CD14-positive monocyte (primary cell): Measurements from ENCODE around the gene TMEM94. TPM values are rescaled to one million over a fixed set of nuclear protein-coding genes. Genes with fewer than 3 reads are reported as not detected.

ENCODE experiments used
- DNase-seq, 3 donors: peaks; one replicate each; pipeline ENCODE4 v3.0.0-alpha.2; 2011 to 2022
- H2AFZ ChIP-seq: 2 replicates; pipeline ENCODE4 v1.6.0; 2012; ENCODE audit warnings: mild to moderate bottlenecking, low read depth, low read length, inconsistent platforms; ENCODE audit not compliant: insufficient read depth, poor library complexity, severe bottlenecking
- H3K27ac ChIP-seq, 2 donors: 1 replicate in 1 of 2; 2 replicates in 1 of 2; pipeline ENCODE4 v1.5.1; 2012 to 2013; ENCODE audit warnings: low read length in 2 of 2, control low read depth in 1 of 2, inconsistent platforms in 1 of 2, low read depth in 1 of 2, mild to moderate bottlenecking in 1 of 2
- H3K27me3 ChIP-seq, 2 donors: one replicate each; pipeline versions ENCODE4 v1.6.0 to v1.6.1; 2011 to 2013; ENCODE audit warnings: low read length in 2 of 2; ENCODE audit not compliant: control insufficient read depth in 2 of 2, insufficient read depth in 2 of 2
- H3K36me3 ChIP-seq, 2 donors: replicated peaks in 1 of 2; 1 replicate in 1 of 2; 2 replicates in 1 of 2; pipeline versions ENCODE4 v1.5.1 to v1.6.1; 2012 to 2013; ENCODE audit warnings: low read length in 2 of 2, control low read depth in 1 of 2, inconsistent platforms in 1 of 2, mild to moderate bottlenecking in 1 of 2; ENCODE audit not compliant: insufficient read depth in 2 of 2, control insufficient read depth in 1 of 2
- H3K4me1 ChIP-seq, 2 donors: 1 replicate in 1 of 2; 2 replicates in 1 of 2; pipeline versions ENCODE4 v1.5.1 to v1.6.1; 2012 to 2013; ENCODE audit warnings: low read length in 2 of 2, control low read depth in 1 of 2, inconsistent platforms in 1 of 2, mild to moderate bottlenecking in 1 of 2, moderate library complexity in 1 of 2; ENCODE audit not compliant: insufficient read depth in 2 of 2, control insufficient read depth in 1 of 2
- H3K4me2 ChIP-seq: replicated peaks from 2 replicates; pipeline ENCODE3; 2012; ENCODE audit warnings: low read length, moderate library complexity, mild to moderate bottlenecking; ENCODE audit not compliant: poor library complexity, severe bottlenecking; ENCODE audit errors: extremely low read depth
- H3K4me3 ChIP-seq, 3 experiments: fragments of 200-600 bp in 1 of 3; sonication (generic) in 1 of 3; replicated peaks in 1 of 3; 1 replicate in 2 of 3; 2 replicates in 1 of 3; pipeline ENCODE4 v1.5.1; 2011 to 2013; ENCODE audit warnings: low read length in 3 of 3, mild to moderate bottlenecking in 3 of 3, control low read depth in 2 of 3, low read depth in 2 of 3, inconsistent platforms in 1 of 3, moderate library complexity in 1 of 3
- H3K79me2 ChIP-seq: 2 replicates; pipeline ENCODE4 v1.6.0; 2012; ENCODE audit warnings: mild to moderate bottlenecking, control low read depth, inconsistent platforms, low read length, moderate library complexity; ENCODE audit not compliant: insufficient read depth
- H3K9ac ChIP-seq: 2 replicates; pipeline ENCODE4 v1.6.0; 2017; ENCODE audit warnings: low read length, mild to moderate bottlenecking; ENCODE audit not compliant: insufficient read depth, poor library complexity, severe bottlenecking
- H3K9me3 ChIP-seq, 2 donors: replicated peaks in 1 of 2; 1 replicate in 1 of 2; 2 replicates in 1 of 2; pipeline versions ENCODE4 v1.5.1 to v1.6.1; 2012 to 2013; ENCODE audit warnings: low read length in 2 of 2, control low read depth in 1 of 2; ENCODE audit not compliant: control insufficient read depth in 1 of 2, insufficient read depth in 1 of 2
- H4K20me1 ChIP-seq: 2 replicates; pipeline ENCODE4 v1.6.0; 2012; ENCODE audit warnings: mild to moderate bottlenecking, low read length, control low read depth, moderate library complexity; ENCODE audit not compliant: insufficient read depth
- H3K27ac Mint-ChIP-seq, 7 donors: one replicate each; pipeline ENCODE4 v1.8.0; 2020; ENCODE audit warnings: mild to moderate bottlenecking in 7 of 7, mixed read lengths in 7 of 7, moderate library complexity in 6 of 7, inconsistent platforms in 2 of 7
- H3K27me3 Mint-ChIP-seq, 3 donors: one replicate each; pipeline ENCODE4 v1.8.0; 2021 to 2022; ENCODE audit warnings: low read depth in 3 of 3, mild to moderate bottlenecking in 3 of 3, mixed read lengths in 3 of 3, moderate library complexity in 3 of 3, inconsistent platforms in 1 of 3
- H3K36me3 Mint-ChIP-seq, 2 donors: one replicate each; pipeline ENCODE4 v1.8.0; 2020; ENCODE audit warnings: mixed read lengths in 2 of 2, inconsistent platforms in 1 of 2, mild to moderate bottlenecking in 1 of 2
- H3K4me1 Mint-ChIP-seq: one replicate; pipeline ENCODE4 v1.8.0; 2020; ENCODE audit warnings: mild to moderate bottlenecking, mixed read lengths
- H3K4me3 Mint-ChIP-seq, 2 donors: one replicate each; pipeline ENCODE4 v1.8.0; 2020; ENCODE audit warnings: mild to moderate bottlenecking in 2 of 2, mixed read lengths in 2 of 2, moderate library complexity in 1 of 2
- H3K9me3 Mint-ChIP-seq, 7 donors: one replicate each; pipeline ENCODE4 v1.8.0; 2020 to 2022; ENCODE audit warnings: mixed read lengths in 7 of 7, mild to moderate bottlenecking in 6 of 7, moderate library complexity in 6 of 7, inconsistent platforms in 2 of 7
- CTCF ChIP-seq: fragments of 200-600 bp; IDR thresholded peaks from one replicate; pipeline ENCODE4 v1.8.0; 2022; ENCODE audit warnings: antibody characterized with exemption, mild to moderate bottlenecking
- WGBS: methylation state at CpG from one replicate; pipeline ENCODE4 v1.1.5; 2013; ENCODE audit warnings: missing lambda C conversion rate; ENCODE audit not compliant: insufficient coverage; 5-methylcytosine and 5-hydroxymethylcytosine counted together
- intact Hi-C, 2 donors: fragments of 100-400 bp; cut with micrococcal nuclease; formaldehyde crosslinking; loops; one replicate each; pipeline versions ENCODE4 v1.15.0 to v1.15.1; 2023
- polyA plus RNA-seq, 3 donors: library from polyadenylated mRNA; depleted of rRNA in 1 of 3; unstranded in 2 of 3; stranded (reverse) in 1 of 3; fragments of 300-500 nt in 2 of 3; fragments of >200 nt in 1 of 3; fragmentation: Illumina TruSeq in 2 of 3; gene quantifications; 1 replicate in 2 of 3; 2 replicates in 1 of 3; pipeline ENCODE4 v1.2.3, GENCODE V29; 2012 to 2021

TMEM94 gene
- polyA plus RNA-seq, 3 donors: 7.2 to 129 (median 8.4) TPM

GRCh38 chr17:75440738-75441448 is 15.5 kb upstream of the TMEM94 start:
- Mint-ChIP-seq H3K9me3 (no peaks in the 10 kb centered on the region), H3K27me3 (peaks cover 1 to 7% (median 3%) of the 10 kb centered on the region in 3 donors), H3K27ac (no peak overlapping the region), H3K4me1 (peaks cover 3% of the 10 kb centered on the region), H3K36me3 (no peaks in the 10 kb centered on the region), H3K4me3 (no peak overlapping the region)
- Histone ChIP-seq H3K27me3 (no peaks in the 10 kb centered on the region), H3K9ac (no peak overlapping the region), H3K4me3 (no peak overlapping the region), H3K36me3 (no peaks in the 10 kb centered on the region), H3K9me3 (no peaks in the 10 kb centered on the region), H4K20me1 (no peaks in the 10 kb centered on the region), H2AFZ (no peak overlapping the region), H3K79me2 (no peaks in the 10 kb centered on the region), H3K4me2 (no peak overlapping the region), H3K4me1 (no peaks in the 10 kb centered on the region), H3K27ac (no peak overlapping the region)
- intact Hi-C loops: no loop called here
- 95% methylated on average over 7 of the region's 10 CpGs for WGBS
- no peak for TF ChIP-seq CTCF
- DNase-seq: no peak

- Histone ChIP-seq H2AFZ (no peak overlapping the region), H3K9ac (no peak overlapping the region), H3K4me2 (no peak overlapping the region), H3K9me3 (no peaks in the 10 kb centered on the region), H3K4me1 (no peaks in the 10 kb centered on the region), H4K20me1 (no peaks in the 10 kb centered on the region), H3K36me3 (no peaks in the 10 kb centered on the region), H3K4me3 (no peak overlapping the region), H3K79me2 (no peaks in the 10 kb centered on the region), H3K27me3 (no peaks in the 10 kb centered on the region), H3K27ac (no peak overlapping the region)
- H3K36me3 Mint-ChIP-seq: no peaks in the 10 kb centered on the region
- H3K9me3 Mint-ChIP-seq: peaks cover 0 to 5% (median 0%) of the 10 kb centered on the region in 7 donors
- TF ChIP-seq CTCF: no peak
- H3K4me3 Mint-ChIP-seq: no peak overlapping the region
- H3K27ac Mint-ChIP-seq: no peak overlapping the region
- H3K4me1 Mint-ChIP-seq: no peaks in the 10 kb centered on the region
- intact Hi-C loops: no loop called here
- WGBS: no CpG with 5 or more reads among the region's 4 CpGs
- H3K27me3 Mint-ChIP-seq: peaks cover 0 to 5% (median 3%) of the 10 kb centered on the region in 3 donors
- DNase-seq: no peak
Observed at GRCh38 chr17:75442168-75443103, 14.0 kb upstream of the TMEM94 start.
